BE2C (cell line): ENCODE results near the gene KCNC2.

Experiments
- DNase-seq: peaks from one replicate; pipeline ENCODE4 v3.0.0-alpha.2; 2020
- H3K27me3 ChIP-seq: fragments of 250-450 bp; sonication (Bioruptor Pico); 2 replicates; pipeline ENCODE4 v1.5.1; 2020; ENCODE audit warnings: mild to moderate bottlenecking
- H3K36me3 ChIP-seq: fragments of 250-450 bp; sonication (Bioruptor Pico); 2 replicates; pipeline ENCODE4 v1.5.1; 2020; ENCODE audit warnings: mild to moderate bottlenecking
- H3K4me1 ChIP-seq: fragments of 250-450 bp; sonication (Bioruptor Pico); 2 replicates; pipeline ENCODE4 v1.5.1; 2020
- H3K4me3 ChIP-seq: 2 replicates; pipeline ENCODE4 v1.5.1; 2011; ENCODE audit warnings: low read depth, low read length
- H3K9me3 ChIP-seq: fragments of 250-450 bp; sonication (Bioruptor Pico); 2 replicates; pipeline ENCODE4 v1.5.1; 2020
- CTCF ChIP-seq: IDR thresholded peaks from 2 replicates; pipeline ENCODE4 v1.5.1; 2012; ENCODE audit warnings: mild to moderate bottlenecking, low read depth, low read length

KCNC2 gene

GRCh38 chr12:75130811-75131210, 78.8 kb downstream of the KCNC2 start:
- TF ChIP-seq CTCF = no peak
- Histone ChIP-seq H3K9me3 (no peaks in the 10 kb centered on the region), H3K27me3 (peaks cover 10% of the 10 kb centered on the region; the same call in 1 of the 2 replicates), H3K36me3 (no peaks in the 10 kb centered on the region), H3K4me1 (no peaks in the 10 kb centered on the region), H3K4me3 (no peak overlapping the region)
- DNase-seq = no peak

GRCh38 chr12:75129275-75129674, 80.4 kb downstream of the KCNC2 start:
- no peak for TF ChIP-seq CTCF

GRCh38 chr12:75121036-75121705, 88.5 kb downstream of the KCNC2 start:
- Histone ChIP-seq H3K4me1 (no peaks in the 10 kb centered on the region), H3K27me3 (peaks cover 6% of the 10 kb centered on the region), H3K36me3 (no peaks in the 10 kb centered on the region), H3K4me3 (no peak overlapping the region), H3K9me3 (no peaks in the 10 kb centered on the region)
- TF ChIP-seq CTCF = no peak
- DNase-seq = no peak

More at GRCh38 chr12:75129275-75129674, 80.4 kb downstream of the KCNC2 start:
- no peak for DNase-seq
- H3K4me3 ChIP-seq = no peak overlapping the region
- H3K27me3 ChIP-seq = peaks cover 10% of the 10 kb centered on the region; the same call in 1 of the 2 replicates
- H3K4me1 ChIP-seq = no peaks in the 10 kb centered on the region
- no peaks in the 10 kb centered on the region for H3K9me3 ChIP-seq
- H3K36me3 ChIP-seq = no peaks in the 10 kb centered on the region

- no peak overlapping the region for H3K4me3 ChIP-seq
- TF ChIP-seq CTCF = no peak
- peaks cover 4% of the 10 kb centered on the region for H3K27me3 ChIP-seq
- H3K9me3 ChIP-seq = no peaks in the 10 kb centered on the region
- DNase-seq = no peak
- no peaks in the 10 kb centered on the region for H3K4me1 ChIP-seq
- no peaks in the 10 kb centered on the region for H3K36me3 ChIP-seq
Measured at GRCh38 chr12:75120311-75120711, 89.3 kb downstream of the KCNC2 start.

- H3K4me3 ChIP-seq = no peak overlapping the region
- H3K9me3 ChIP-seq = no peaks in the 10 kb centered on the region
- TF ChIP-seq CTCF = no peak
- no peaks in the 10 kb centered on the region for H3K4me1 ChIP-seq
- H3K36me3 ChIP-seq = no peaks in the 10 kb centered on the region
- no peaks in the 10 kb centered on the region for H3K27me3 ChIP-seq
- DNase-seq = no peak
Measured at GRCh38 chr12:75116646-75117198, 92.9 kb downstream of the KCNC2 start.

- H3K36me3 ChIP-seq = no peaks in the 10 kb centered on the region
- TF ChIP-seq CTCF = no peak
- no peak overlapping the region for H3K4me3 ChIP-seq
- H3K9me3 ChIP-seq = no peaks in the 10 kb centered on the region
- DNase-seq = no peak
- H3K27me3 ChIP-seq = no peaks in the 10 kb centered on the region
- H3K4me1 ChIP-seq = no peaks in the 10 kb centered on the region
Measured at GRCh38 chr12:75115748-75116147, 93.9 kb downstream of the KCNC2 start.
